Right lobe of liver (tissue), 6 donors: ENCODE measurements around the gene ANKRD55. TPM values are rescaled to one million over a fixed set of nuclear protein-coding genes. Genes with fewer than 3 reads are reported as not detected.
A peak's percentile ranks its signal among the peaks of the same experiment; 100 is the strongest.
"Not testable (repeated sequence)": the region's sequence is repeated elsewhere in the genome, so short reads cannot be mapped to it uniquely, and the experiment has no call there.

Experiments
- ATAC-seq, 4 donors: fragments of 200-7000 bp; cut with Tn5 transposase; one replicate each; pipeline ENCODE4 v1.9.1; 2020; ENCODE audit warnings: mild to moderate bottlenecking in 4 of 4, moderate library complexity in 4 of 4
- DNase-seq, 3 donors: peaks; one replicate each; pipeline ENCODE4 v3.0.0-alpha.2; 2020
- H3K27ac ChIP-seq, 3 donors: fragments of 200-600 bp; one replicate each; pipeline ENCODE4 v1.8.0; 2022
- H3K27me3 ChIP-seq, 2 donors: fragments of 200-600 bp; one replicate each; pipeline ENCODE4 v1.8.0; 2022
- H3K36me3 ChIP-seq, 4 donors: fragments of 200-600 bp; sonication (generic) in 1 of 4; one replicate each; pipeline versions ENCODE4 v1.5.1 to v1.8.0; 2017 to 2022; ENCODE audit warnings: control low read depth in 1 of 4
- H3K4me1 ChIP-seq, 4 donors: fragments of 200-600 bp; sonication (generic) in 1 of 4; one replicate each; pipeline versions ENCODE4 v1.5.1 to v1.8.0; 2017 to 2022; ENCODE audit warnings: control low read depth in 1 of 4
- H3K4me3 ChIP-seq, 3 donors: fragments of 200-600 bp; one replicate each; pipeline ENCODE4 v1.8.0; 2022
- H3K9me3 ChIP-seq, 4 donors: fragments of 200-600 bp; sonication (generic) in 1 of 4; one replicate each; pipeline versions ENCODE4 v1.5.1 to v1.8.0; 2017 to 2022; ENCODE audit warnings: control low read depth in 1 of 4
- POLR2A ChIP-seq: fragments of 450-650 bp; IDR thresholded peaks from one replicate; pipeline ENCODE4 v1.6.1; 2017; ENCODE audit warnings: antibody characterized with exemption, mild to moderate bottlenecking
- WGBS: methylation state at CpG from one replicate; pipeline ENCODE4 v1.1.6; 2018; ENCODE audit warnings: low coverage, low lambda C conversion rate; ENCODE audit not compliant: insufficient coverage; ENCODE audit errors: missing lambda C conversion rate; 5-methylcytosine and 5-hydroxymethylcytosine counted together
- intact Hi-C, 2 donors: fragments of 100-400 bp; cut with DNase I; formaldehyde crosslinking; loops; one replicate each; pipeline versions ENCODE4 v1.11.2 to v1.14.1; 2022
- total RNA-seq, 6 experiments: library from RNA; depleted of rRNA in 2 of 6; stranded (reverse); fragments of >200 nt in 2 of 6; fragmentation: NEBNext Ultra II Directional in 3 of 6; extraction: Animal tissue kit (Norgen Biotek cat#: 25700) in 3 of 6; gene quantifications; one replicate each; pipeline versions ENCODE4 v1.1.0 to v1.2.4, GENCODE V29; 2016 to 2023
- TF ChIP-seq, protein P1 (sequence below), 4 donors: fragments of 200-600 bp in 3 of 4; fragments of 450-650 bp in 1 of 4; IDR thresholded peaks; one replicate each; pipeline versions ENCODE4 v1.5.1 to v1.8.0; 2016 to 2022; ENCODE audit warnings: antibody characterized with exemption in 4 of 4, mild to moderate bottlenecking in 2 of 4
- donor health status: DM: no; HTN: yes; CAD: no.
- donor health status: DM: no; HTN: no; CAD: no.
- donor health status: DM: no; HTN: no; CAD: no.
- donor health status: DM: no; HTN: yes; CAD: no.
- donor health status: DM: no; HTN: yes; CAD: no.

Gene ANKRD55
- total RNA-seq, 6 experiments from 2014 or later = 0.68 to 2.2 (median 1.2) TPM

DNA sequence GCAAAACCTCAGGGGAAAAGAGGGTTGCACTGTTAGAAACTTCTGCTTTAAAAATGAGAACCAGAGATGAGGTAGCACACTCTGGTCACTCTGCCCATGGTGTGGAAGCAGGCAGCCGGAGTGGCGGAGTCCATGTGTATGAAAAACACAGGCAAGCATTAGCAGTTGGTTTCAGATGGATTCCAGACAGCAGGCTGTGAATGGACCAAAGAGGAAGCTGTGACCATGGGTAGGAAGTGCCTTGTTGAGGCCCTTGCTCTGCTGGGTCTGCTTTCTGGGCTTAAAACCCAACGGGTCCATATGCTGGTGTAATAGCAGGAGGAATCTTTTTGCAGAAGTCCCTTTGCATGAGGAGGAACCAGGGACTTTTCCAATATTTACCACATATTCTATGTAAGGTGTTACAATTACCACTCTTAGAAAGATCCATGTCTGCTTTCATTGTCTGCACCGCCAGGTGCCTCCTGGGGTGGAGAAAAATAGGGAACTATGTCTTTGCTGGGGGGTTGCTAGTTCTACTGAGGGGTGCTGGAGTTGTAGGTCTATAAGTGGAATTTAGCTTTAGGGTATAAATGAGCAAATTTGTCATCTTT lies 77.0 kb downstream of the ANKRD55 start:
- 62% methylated on average over 4 of the region's 4 CpGs for WGBS
- intact Hi-C loops = no loop called here

GRCh38 chr5:56154732-56155484 lies 78.2 kb downstream of the ANKRD55 start:
- Histone ChIP-seq H3K4me1 (peaks cover 0 to 11% (median 1%) of the 10 kb centered on the region in 4 donors), H3K4me3 (no peak overlapping the region), H3K36me3 (no peaks in the 10 kb centered on the region), H3K9me3 (no peaks in the 10 kb centered on the region), H3K27ac (peak overlapping the region in 1 of 3 donors; percentile 24), H3K27me3 (no peaks in the 10 kb centered on the region)
- WGBS = 64% methylated on average over 4 of the region's 9 CpGs
- no peak for DNase-seq
- ATAC-seq = peak; percentile 19 to 49 (median 28)
- intact Hi-C loops = no loop called here
- no peak for TF ChIP-seq POLR2A
- TF ChIP-seq, protein P1, sequence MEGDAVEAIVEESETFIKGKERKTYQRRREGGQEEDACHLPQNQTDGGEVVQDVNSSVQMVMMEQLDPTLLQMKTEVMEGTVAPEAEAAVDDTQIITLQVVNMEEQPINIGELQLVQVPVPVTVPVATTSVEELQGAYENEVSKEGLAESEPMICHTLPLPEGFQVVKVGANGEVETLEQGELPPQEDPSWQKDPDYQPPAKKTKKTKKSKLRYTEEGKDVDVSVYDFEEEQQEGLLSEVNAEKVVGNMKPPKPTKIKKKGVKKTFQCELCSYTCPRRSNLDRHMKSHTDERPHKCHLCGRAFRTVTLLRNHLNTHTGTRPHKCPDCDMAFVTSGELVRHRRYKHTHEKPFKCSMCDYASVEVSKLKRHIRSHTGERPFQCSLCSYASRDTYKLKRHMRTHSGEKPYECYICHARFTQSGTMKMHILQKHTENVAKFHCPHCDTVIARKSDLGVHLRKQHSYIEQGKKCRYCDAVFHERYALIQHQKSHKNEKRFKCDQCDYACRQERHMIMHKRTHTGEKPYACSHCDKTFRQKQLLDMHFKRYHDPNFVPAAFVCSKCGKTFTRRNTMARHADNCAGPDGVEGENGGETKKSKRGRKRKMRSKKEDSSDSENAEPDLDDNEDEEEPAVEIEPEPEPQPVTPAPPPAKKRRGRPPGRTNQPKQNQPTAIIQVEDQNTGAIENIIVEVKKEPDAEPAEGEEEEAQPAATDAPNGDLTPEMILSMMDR (IDR thresholded peaks at IDR 0.05) = no peak

More for the DNA sequence above, 77.0 kb downstream of the ANKRD55 start:
- ATAC-seq (peak; percentile 50 to 70 (median 61)), DNase-seq (peak in 1 of 3 donors; percentile 37)
- peak overlapping the region in 1 of 3 donors; percentile 8 for H3K27ac ChIP-seq
- H3K9me3 ChIP-seq = no peaks in the 10 kb centered on the region
- no peak for TF ChIP-seq POLR2A
- TF ChIP-seq, protein P1 (IDR thresholded peaks at IDR 0.05) = no peak
- H3K27me3 ChIP-seq = no peaks in the 10 kb centered on the region
- no peaks in the 10 kb centered on the region for H3K36me3 ChIP-seq
- H3K4me1 ChIP-seq = peaks cover 0 to 11% (median 1%) of the 10 kb centered on the region in 4 donors
- H3K4me3 ChIP-seq = no peak overlapping the region

DNA sequence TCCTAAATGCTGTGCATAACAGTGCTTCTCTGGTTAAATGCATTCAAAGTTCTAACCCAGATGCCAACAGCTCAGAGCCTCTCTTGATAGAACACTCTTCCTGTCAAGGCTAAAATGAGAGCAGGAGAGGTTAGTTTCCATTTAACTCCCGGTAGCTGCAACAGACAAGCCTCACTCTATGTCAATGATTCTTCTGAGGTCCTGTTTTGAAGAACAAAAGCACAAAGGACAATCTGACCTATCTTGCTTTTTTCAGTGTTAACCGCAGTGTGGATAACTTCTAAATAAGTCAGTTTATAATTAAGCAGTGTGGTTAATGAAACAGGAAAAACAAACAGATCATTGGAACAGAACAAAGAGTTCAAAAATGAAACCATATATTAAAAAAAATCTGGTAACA lies 80.7 kb downstream of the ANKRD55 start:
- Histone ChIP-seq H3K27me3 (no peaks in the 10 kb centered on the region), H3K36me3 (no peaks in the 10 kb centered on the region), H3K4me1 (peaks cover 0 to 11% (median 1%) of the 10 kb centered on the region in 4 donors), H3K27ac (peak overlapping the region in 1 of 3 donors; percentile 49), H3K4me3 (no peak overlapping the region), H3K9me3 (no peaks in the 10 kb centered on the region)
- intact Hi-C loops = no loop called here
- TF ChIP-seq, protein P1 (IDR thresholded peaks at IDR 0.05) = no peak
- no peak for TF ChIP-seq POLR2A
- 4% methylated on average over 2 of the region's 2 CpGs for WGBS
- ATAC-seq = peak; percentile 50 to 69 (median 54)
- no peak for DNase-seq

DNA sequence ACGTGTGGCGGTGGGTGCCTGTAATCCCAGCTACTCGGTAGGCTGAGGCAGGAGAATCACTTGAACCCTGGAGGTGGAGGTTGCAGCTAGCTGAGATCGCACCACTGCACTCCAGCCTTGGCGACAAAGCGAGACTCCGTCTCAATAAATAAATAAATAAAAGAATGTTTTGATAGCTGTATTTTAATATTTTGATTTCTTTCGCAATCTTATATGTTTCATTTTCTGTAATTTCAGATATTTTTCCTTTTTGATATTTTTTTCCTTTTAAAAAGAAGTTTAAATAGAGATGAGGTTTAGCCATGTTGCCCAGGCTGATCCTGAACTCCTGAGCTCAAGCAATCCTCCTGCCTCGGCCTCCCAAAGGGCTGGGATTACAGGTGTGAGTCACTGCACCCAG lies 82.4 kb downstream of the ANKRD55 start:
- H3K9me3 ChIP-seq, ATAC-seq, H3K27me3 ChIP-seq, H3K27ac ChIP-seq, H3K36me3 ChIP-seq, intact Hi-C loops, H3K4me3 ChIP-seq, DNase-seq: not testable (repeated sequence)
- peaks cover 0 to 11% (median 1%) of the 10 kb centered on the region in 4 donors for H3K4me1 ChIP-seq
- 92% methylated on average over 7 of the region's 9 CpGs for WGBS

DNA sequence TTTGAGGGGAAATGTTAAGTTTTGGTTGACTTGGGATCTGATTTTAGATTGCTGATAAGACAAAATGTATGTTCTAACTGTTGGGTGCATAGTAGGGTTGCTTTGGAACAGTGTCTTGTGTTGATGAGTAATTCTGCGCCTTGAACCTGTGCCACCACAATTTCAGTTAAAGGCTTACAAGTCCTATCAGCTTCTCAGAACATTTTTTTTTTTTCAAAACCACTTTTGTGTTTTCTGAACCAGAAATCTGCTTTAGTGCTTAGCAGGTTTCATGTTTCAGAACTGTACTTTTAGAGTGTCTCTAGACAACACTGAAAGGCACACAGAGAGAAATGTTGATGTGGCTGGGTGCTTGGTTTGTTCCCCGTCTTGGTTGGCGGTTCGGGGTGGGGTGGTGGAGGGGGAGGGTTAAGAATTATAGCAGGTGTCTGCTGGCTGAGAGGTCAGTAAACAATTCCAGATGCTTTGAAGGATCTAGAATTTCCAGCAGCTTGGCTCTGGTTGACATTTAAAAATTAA lies 84.6 kb downstream of the ANKRD55 start:
- no peak overlapping the region for H3K4me3 ChIP-seq
- DNase-seq (no peak), ATAC-seq (peak in 1 of 4 donors; percentile 11)
- peaks cover 0 to 11% (median 1%) of the 10 kb centered on the region in 4 donors for H3K4me1 ChIP-seq
- 64% methylated on average over 2 of the region's 4 CpGs for WGBS
- H3K27me3 ChIP-seq = no peaks in the 10 kb centered on the region
- no peaks in the 10 kb centered on the region for H3K9me3 ChIP-seq
- no peak overlapping the region for H3K27ac ChIP-seq
- intact Hi-C loops = no loop called here
- TF ChIP-seq, protein P1 (IDR thresholded peaks at IDR 0.05) = no peak
- no peak for TF ChIP-seq POLR2A
- H3K36me3 ChIP-seq = no peaks in the 10 kb centered on the region
